GM18507 (cell line): ENCODE results near the gene ATAD3B.
"Not testable (repeated sequence)": the region's sequence is repeated elsewhere in the genome, so short reads cannot be mapped to it uniquely, and the experiment has no call there.

Experiments
- DNase-seq: peaks from one replicate; pipeline ENCODE4 v3.0.0; 2011; ENCODE audit warnings: low read depth; ENCODE audit not compliant: insufficient read length; ENCODE audit errors: extremely low spot score
- FAIRE-seq: peaks from 2 replicates; lab custom pipeline; 2011; peaks lifted over from hg19 to GRCh38; lab: Jason Lieb, UNC

Gene ATAD3B, protein sequence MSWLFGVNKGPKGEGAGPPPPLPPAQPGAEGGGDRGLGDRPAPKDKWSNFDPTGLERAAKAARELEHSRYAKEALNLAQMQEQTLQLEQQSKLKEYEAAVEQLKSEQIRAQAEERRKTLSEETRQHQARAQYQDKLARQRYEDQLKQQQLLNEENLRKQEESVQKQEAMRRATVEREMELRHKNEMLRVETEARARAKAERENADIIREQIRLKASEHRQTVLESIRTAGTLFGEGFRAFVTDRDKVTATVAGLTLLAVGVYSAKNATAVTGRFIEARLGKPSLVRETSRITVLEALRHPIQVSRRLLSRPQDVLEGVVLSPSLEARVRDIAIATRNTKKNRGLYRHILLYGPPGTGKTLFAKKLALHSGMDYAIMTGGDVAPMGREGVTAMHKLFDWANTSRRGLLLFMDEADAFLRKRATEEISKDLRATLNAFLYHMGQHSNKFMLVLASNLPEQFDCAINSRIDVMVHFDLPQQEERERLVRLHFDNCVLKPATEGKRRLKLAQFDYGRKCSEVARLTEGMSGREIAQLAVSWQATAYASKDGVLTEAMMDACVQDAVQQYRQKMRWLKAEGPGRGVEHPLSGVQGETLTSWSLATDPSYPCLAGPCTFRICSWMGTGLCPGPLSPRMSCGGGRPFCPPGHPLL

DNA sequence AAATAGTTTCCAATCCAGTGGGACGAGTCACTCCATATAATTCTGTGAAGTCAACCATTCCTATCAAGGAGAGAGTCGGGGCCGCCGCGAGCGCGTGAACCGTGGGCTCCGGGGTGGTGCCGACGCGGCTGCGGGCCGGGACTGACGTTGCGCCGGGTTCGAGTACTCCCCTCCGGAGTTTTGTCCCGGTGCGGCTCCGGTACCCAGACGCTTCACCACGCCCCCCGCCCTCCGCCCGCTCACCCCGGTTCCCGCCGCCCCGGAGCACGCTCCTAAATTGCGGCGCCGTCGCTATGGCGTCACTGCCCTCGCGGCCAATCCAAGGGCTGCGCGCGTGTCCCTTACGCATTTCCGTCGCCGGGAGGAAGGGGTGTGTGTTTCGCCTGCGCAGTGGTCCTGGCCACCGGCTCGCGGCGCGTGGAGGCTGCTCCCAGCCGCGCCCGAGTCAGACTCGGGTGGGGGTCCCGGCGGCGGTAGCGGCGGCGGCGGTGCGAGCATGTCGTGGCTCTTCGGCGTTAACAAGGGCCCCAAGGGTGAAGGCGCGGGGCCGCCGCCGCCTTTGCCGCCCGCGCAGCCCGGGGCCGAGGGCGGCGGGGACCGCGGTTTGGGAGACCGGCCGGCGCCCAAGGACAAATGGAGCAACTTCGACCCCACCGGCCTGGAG is at the start of gene ATAD3B:
TSS of gene ATAD3B (plus strand) at position 377 of the 664 bp plus-strand sequence. CDS start at position 497, 120 bp downstream.
- FAIRE-seq (peak; percentile 87), DNase-seq (peak; percentile 94)

GRCh38 chr1:1421907-1422464 is 49.6 kb upstream of the ATAD3B start:
- DNase-seq = no peak
- FAIRE-seq = no peak

DNA sequence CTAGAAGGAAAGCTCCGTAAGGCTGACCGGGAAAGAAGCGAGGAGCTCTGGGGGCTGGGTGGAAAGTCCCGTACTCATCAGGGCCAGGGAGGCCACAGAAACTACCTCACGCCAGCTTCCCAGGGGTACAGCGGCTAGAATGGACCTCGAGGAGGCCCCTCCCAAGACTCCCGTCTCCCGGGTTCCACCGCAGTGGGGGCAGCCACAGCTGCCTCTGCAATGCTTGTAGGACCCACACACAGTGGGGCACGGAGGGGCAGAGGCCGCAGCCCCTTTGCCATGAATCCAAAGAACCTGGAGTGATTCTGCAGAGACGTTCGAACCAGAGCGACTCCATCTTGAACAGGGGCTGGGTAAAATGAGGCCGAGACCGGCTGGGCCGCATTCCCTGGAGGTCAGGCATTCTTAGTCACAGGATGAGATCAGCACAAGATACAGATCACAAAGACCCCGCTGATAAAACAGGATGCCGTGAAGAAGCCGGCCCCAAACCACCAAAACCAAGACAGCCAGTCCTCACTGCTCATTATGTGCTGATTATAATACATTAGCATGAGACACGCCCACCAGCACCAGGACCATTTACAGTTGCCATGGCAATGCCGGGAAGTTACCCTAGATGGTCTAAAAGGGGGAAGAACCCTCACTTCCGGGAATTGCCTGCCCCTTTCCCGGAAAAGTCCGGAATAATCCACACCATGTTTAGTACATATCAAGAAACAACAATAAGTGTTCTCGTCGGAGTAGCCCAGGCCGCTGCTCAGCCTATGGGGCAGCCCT is 48.9 kb upstream of the ATAD3B start:
- DNase-seq (no peak), FAIRE-seq (peak; percentile 50)

DNA sequence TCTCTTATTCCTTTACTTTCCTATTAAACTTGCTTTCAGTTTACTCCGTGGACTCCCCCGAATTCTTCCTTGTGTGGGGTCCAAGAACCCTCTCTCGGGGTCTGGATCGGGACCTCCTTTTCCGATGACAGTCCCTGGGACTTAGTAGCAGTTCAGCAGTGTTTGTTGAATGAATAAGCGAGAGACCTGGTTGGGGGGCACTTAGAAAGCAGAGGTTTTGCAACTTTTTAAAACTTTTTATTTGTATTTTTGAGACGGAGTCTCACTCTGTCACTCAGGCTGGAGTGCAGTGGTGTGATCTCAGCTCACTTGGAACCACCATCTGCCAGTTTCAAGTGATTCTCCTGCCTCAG is 48.3 kb upstream of the ATAD3B start:
- DNase-seq = no peak
- FAIRE-seq = no peak

GRCh38 chr1:1424707-1425106 is 46.9 kb upstream of the ATAD3B start:
- no peak for FAIRE-seq
- DNase-seq = no peak

DNA sequence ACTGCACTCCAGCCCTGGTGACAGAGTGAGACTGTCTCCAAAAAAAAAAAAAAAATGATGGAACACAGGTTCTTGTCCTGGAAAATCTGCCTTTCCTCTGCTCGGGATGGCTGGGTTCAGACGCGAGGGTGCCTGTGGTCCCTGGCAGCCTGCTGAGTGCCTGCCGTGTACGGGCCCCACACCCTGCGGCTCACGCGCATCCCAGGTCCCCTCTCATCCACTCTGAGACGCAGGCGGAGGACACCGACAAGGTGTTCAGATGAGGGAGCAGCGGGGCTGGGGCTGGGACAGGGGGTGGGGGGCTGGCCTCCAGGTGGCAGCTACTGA is 46.2 kb upstream of the ATAD3B start:
- FAIRE-seq (no peak), DNase-seq (no peak)

DNA sequence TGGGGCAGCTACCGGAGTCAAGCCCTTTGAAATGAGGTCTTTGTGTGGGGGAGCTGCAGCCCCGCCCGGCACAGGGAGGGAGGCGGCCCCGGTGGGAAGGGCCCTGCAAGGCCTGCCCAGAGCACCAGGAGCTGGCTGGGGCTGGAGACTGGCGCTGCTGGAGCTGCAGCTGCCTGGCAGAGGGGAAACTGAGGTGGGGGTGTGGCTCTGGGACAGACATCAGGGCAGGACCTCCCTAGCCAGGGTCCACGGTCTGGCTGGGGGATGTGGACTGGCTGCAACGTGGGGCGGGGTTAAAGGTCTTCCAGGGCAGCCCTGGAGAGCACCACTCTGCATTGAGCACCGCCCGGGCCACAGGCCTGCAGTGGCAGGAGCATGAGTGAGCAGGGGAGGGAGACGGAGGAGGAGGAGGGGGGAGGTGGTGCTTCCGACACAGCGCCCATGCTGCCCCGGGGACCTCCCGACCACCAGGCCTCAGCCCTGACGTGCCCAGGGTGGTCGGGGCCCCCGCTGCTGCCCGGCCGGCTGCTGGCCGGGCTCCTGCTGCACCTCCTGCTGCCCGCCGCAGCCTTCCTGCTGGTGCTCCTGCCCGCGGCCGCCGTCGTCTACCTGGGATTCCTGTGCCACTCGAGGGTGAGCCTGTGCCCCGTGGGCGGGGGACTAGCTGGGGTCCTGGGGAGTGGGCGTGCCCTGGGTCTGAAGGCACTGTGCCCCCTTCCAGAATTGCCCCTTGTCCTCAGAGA is 45.6 kb upstream of the ATAD3B start:
- DNase-seq (no peak), FAIRE-seq (no peak)

DNA sequence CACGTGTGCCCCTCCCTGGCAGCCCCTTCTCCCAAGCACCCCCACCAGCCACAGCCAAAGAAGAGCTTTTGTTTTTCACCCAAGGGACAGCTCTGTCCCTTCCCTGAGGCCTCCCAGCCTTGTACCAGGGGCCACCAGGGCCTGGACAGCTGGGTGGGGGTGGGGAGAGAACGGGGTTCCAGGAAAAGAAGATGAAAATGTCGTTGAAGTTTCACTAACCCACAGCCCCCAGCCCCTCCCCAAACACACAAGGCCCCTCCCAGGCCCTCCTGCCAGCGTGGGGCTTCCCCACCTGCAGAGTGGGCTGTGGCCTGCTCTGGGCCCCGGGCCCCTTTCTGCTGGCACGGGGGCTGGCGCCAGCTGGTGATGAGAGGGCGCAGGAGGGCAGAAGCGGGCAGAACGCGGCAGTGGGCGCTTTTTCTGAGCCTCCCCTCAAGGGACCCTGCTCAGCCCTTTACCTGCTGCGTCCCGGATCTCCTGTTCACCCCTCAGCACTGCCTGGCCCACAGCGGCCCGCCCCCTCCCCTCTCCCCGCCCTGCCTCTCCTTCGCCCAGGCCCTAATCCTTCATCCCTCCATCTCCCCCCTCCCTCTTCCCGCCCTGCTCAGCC is 45.0 kb upstream of the ATAD3B start:
- DNase-seq = no peak
- no peak for FAIRE-seq

GRCh38 chr1:1427106-1427819 is 44.3 kb upstream of the ATAD3B start:
- FAIRE-seq (no peak), DNase-seq (no peak)

GRCh38 chr1:1427820-1428148 is 43.8 kb upstream of the ATAD3B start:
- no peak for FAIRE-seq
- DNase-seq = no peak

GRCh38 chr1:1428174-1428573 is 43.4 kb upstream of the ATAD3B start:
- DNase-seq (no peak), FAIRE-seq (no peak)

GRCh38 chr1:1428967-1429366 is 42.6 kb upstream of the ATAD3B start:
- not testable (repeated sequence) for FAIRE-seq, DNase-seq

DNA sequence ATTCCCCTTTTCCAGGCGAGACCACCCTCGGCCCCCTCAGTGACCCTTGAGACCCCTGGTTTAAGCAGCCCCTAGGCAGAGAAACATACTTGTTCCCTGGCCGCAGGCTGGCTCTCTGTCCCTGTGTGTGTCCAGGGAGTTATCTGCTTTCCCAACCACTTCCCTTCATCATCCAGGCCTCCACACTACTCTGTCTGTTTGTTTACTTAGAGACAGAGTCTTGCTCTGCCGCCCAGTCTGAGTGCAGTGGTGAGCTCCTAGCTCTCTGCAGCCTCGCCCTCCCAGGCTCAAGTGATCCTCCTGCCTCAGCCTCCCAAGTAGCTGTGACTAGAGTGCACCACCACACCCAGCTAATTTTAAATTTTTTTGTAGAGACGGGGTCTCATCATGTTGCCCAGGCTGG is 41.9 kb upstream of the ATAD3B start:
- FAIRE-seq = no peak

DNA sequence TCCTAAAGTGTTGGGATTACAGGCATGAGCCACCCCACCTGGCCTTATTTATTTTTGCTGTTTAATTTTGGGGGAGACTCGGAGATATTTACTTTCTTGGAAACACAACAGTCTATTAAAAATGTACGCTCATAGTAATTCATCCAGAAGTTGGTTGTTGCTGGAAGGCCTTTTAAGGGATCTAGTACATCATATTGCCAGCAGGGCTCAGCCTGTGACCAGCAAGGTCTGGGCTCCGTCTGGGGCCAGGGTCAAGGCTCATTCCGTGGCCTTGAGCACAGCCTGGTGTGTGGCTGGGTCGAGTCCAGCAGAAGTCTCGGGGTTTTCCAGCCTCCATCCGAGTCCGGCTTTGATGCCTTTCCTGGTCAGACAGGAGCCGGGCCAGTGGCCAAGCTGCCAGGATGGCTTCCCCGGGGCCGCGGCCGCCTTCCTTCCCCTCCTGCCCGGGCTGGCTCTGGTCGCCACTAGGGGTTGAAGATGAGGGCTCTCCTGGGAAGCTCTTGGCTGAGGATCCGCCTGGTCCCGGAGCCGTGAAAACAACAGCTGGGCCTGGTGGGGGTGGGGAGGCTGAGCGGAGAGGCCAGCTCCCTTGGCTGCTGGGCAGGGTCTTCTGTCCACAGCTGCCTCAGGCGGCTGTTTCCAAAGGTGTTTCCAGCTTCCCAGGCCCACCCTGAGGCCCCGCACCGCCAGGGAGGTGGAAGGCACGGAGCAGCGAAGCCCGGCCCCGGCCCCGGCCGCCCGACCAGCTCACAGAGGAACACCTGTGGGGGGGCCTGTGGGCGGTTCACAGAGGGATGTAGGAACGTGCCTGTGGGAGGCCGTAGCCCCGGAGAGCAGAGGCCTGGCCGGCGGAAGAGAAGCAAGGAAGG is 41.2 kb upstream of the ATAD3B start:
- DNase-seq = no peak
- FAIRE-seq = no peak

More for the DNA sequence above, 41.9 kb upstream of the ATAD3B start:
- DNase-seq = no peak

- FAIRE-seq (no peak), DNase-seq (no peak)
These were observed 40.3 kb upstream of the ATAD3B start for GRCh38 chr1:1430992-1431844.

GRCh38 chr1:1431845-1432273 is 39.7 kb upstream of the ATAD3B start:
- FAIRE-seq = no peak

More at GRCh38 chr1:1431845-1432273, 39.7 kb upstream of the ATAD3B start:
- DNase-seq = no peak
